GM21390 (cell line): ENCODE results near the gene DPP9.

Source experiments
- ATAC-seq: cut with Tn5 transposase; IDR thresholded peaks from one replicate; pipeline ENCODE4 v1.9.1; 2021; ENCODE audit not compliant: unreplicated experiment

DPP9 gene

DNA sequence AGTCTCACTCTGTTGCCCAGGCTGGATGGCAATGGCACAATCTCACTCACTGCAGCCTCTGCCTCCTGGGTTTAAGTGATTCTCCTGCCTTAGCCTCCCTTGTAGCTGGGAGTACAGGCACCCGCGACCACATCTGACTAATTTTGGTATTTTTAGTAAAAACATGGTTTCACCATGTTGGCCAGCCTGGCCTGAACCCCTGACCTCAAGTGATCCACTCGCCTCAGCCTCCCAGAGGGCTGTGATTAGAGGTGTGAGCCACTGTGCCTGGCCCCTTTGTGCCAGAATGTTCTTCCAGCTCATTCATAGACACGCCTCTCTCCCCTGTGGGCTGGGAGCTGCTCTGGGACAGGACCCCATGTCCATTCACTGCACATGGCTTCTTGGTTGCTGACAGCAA is 62.6 kb downstream of the DPP9 start:
- no peak for ATAC-seq

DNA sequence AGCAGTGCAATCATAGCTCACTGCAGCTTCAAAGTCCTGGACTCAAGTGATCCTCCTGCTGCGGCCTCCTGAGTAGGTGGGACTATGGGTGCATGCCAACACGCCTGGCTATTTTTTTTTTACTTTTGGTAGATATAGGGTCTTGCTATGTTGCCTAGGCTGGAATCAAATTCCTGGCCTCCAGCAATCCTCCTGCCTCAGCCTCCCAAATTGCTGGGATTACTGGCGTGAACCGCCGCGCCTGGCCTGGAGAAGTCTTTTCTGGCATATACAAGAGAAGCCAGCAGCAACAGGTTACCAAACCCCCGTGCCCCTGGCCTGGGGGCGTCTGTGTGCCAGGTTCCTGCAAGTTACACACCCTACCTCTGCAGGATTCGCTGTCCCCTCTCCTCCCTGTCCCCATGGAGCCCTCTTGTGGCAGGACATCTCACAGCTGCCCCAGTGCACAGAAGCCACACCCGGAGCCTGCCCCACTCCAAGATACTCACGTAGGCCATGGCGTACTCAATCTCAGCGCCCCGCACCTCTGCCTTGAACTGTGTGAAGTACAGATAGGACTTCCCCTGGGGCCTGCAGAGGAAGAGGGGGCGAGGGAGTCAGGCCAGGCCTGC is 63.4 kb downstream of the DPP9 start:
- no peak for ATAC-seq

DNA sequence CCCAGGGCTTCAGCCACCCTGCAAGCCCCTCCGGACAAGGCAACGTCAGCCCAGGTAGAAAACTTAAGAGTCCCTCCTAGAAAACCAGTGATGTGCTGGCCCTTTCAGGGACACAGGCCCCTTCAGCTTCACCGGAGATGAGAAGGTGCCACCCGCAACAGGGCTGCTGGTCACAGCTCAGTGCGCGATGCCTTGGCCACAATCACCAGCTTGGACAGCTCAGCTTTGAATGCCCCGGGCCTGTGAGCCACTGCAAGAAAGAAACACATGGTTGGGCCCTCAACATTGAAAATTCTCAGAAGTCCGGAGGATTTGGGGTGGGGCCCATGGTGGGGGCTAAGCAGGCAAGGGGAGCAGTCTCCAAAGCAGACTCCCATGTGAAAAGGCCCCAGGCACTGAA is 65.8 kb downstream of the DPP9 start:
- no peak for ATAC-seq

DNA sequence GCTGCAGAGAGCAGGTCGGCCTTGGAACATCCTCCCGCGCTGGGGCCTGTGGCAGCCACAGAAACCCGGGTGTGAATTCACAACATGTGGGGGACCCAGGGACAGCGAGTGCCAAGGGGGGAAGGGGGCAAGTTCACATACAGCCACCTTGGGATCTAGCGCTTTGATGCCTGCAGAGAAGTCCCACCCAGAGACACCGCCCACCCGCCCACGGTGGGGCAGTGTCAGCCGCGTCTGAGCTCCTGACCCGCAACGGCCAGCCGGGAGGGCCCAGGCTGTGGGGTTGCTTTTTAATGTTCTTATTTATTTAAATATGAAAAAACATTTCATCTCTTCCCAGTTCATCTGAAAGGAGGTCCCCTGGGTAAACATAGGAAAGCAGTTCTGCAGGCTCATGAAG is 66.4 kb downstream of the DPP9 start:
- ATAC-seq = no peak

DNA sequence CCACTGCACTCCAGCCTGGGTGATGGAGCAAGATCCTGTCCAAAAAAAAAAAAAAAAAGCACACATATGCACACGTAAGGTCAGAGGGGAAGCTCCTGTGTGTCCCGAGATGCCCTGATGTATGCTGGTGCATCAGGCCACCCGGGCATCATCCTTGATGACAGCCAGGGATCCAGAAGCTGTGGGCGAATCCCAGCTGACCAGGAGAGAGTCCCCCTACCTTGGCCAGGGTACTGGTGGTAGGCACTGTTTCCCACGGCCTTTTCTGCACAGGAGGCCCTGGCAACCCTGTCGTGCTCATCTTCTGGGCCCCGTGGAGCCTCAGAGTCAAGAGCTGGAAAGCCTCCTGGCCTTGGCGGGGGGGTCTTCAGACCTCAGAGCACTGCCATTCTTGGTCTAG is 67.5 kb downstream of the DPP9 start:
- no peak for ATAC-seq

DNA sequence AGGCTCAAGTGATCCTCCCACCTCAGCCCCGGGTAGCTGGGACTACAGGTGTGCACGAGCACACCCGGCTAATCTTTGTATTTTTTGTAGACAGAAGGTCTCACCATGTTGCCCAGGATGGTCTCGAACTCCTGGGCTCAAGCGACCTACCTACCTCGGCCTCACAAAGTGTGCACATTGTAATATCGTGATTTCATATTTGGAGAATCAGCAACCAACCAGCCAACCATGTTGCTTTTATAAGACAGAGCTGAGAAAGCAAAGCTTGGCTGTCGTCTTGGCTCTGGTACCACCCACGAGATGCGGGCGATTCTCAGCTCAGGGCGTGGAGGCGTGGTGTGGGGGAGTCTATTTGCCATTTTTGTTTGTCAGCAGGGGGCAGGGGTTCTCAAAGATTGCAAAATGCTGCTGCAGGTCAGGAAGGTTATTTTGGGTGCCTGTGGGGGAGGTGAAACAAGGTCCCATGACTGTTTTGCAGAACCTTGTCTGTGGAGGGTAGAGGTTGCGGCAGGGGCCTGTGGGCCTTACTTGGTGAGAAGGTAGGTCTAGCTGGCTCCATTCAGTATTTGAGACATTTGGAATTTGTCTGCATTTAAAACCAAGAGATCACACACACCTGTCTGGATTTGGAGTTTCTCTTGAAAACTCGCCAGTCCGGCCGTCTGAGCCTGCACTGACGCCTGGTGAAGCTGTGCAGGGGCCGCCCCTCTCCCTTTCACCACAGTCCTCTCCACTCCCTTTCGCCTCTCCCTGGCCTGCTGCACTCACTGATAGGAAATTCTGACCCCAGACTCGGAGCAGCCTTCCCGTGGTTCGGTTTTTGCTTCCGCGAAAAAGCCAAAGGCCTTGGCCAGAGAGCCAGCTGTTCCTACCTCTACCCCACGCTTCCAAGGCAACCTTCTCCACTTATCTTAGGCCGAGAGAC is 68.9 kb downstream of the DPP9 start:
- no peak for ATAC-seq

DNA sequence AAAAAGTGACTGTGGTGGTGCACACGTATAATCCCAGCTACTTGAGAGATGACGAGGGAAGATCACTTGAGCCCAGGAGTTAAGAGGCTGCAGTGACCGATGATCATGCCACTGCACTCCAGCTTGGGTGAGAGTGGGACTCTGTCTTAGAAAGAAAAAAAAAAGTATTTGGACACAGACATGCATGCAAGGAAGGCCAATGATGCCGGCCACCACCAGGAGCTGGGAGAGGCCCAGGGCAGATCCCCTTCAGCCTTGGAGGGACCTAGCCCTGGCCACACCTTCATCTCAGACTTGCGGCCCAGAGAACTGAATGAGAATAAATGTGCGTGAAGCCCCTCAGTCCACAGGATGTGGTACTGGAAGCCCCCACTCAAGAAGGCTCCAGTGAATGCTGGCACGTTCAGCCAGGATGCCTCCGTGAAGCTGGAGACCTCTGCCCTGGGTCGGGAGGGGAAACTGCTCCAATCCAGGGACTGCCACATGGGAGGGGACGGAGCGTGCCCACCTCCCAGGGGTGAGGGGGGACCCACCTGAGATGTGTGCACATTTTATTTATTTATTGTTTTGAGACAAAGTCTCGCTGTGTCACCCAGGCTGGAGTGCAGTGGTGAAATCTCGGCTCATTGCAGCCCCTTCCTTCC is 69.7 kb downstream of the DPP9 start:
- ATAC-seq = no peak

DNA sequence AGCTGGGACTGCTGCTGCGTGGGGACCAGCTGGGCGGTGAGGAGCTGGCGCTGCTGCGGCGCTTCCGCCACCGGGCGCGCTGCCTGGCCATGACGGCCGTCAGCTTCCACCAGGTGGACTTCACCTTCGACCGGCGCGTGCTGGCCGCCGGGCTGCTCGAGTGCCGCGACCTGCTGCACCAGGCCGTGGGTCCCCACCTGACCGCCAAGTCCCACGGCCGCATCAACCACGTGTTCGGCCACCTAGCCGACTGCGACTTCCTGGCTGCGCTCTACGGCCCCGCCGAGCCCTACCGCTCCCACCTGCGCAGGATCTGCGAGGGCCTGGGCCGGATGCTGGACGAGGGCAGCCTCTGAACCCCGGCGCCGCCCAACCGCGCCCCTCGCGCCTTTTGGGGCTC is 71.6 kb downstream of the DPP9 start:
- ATAC-seq = no peak

DNA sequence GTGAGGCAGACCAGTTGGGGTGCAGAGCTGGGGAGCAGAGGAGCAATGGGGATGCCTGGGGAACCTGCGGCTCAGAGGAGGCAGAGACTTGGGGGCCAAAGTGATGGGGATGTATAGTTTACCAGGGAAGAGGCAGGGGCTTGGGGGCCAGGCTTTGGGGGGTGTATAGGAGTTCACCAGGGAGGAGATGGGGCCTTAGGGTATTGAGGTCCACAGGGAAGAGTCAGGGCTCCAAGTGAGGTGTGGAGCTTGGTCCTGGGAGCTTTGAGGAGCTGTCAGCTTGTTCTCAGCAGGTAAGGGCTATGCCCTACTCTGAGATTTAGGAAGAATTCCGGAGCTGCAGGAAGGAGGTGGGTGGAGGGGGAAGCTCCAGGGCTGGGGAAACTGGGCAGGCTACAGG is 73.5 kb downstream of the DPP9 start:
- ATAC-seq = no peak

DNA sequence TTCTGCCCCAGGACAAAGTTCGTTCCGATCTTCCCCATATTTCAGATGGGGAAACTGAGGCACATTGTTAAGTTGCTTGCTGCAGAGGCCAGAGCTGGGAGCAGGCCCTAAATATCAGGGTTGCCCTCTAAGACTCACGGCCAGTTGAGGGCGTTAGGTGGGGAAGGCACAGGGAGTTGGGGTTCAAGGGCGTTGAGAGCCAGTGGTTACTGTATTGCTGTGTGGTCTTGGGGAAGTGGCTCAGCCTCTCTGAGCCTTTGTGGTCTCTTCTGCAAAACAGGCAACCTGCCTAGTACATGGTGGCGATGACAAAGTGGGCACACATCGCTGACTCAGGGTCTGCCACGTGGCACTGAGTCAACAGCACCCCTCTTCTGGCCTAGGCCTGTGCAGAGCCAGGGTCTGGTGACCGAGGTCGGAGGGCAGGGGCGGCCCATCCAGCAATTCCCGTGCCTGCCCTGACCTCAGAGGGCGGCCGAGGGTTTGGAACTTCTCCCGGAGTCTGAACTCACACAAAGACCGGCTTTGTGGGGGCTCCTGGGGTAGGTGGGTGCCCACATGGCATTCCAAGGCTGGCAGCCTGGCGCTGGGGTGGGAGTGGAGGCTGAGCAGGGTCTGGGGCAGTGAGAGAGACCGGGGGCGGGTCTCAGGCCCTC is 74.1 kb downstream of the DPP9 start:
- ATAC-seq = no peak

DNA sequence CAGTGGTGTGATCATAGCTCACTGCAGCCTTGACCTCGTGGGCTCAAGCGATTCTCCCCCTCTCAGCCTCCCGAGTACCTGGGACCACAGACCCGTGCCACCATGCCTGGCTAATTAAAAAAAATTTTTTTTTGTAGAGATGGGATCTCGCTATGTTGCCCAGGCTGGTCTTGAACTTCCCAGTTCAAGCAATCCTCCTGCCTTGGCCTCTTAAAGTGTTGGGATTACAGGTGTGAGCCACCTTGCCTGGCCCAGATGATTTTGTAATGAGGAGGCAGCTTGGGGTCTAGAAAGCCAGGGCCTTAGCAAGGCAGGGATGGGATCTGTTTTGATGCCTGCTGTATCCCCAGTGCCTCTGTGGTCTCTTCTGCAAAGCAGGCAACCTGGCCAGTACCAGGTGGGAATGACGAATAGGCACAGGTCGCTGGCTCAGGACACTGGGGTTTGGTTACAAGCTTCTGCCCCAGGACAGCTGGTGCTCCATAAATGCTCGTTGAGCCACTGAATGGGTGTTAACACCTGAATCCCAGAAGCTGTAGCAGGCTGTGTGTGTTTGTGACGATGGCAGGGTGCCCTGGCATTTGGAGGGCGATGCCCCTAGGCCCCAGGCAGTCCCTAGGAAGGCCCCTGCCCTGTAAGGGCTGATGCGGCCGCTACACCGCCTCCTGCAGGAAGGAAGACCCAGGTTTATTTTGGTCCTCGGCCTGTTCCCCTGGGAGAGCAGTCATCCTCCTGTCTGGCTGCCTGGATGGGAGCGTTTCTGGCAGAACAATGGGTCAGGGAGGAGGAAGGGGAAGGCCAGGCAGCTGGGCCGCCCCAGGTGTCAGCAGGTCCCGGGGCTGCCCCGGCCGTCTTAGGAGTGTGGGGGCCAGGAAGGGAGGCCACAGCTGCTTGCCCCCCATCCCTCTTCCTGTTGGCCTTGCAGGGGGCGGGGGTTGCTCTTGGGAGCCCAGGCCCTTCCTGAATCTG is 75.7 kb downstream of the DPP9 start:
- ATAC-seq = no peak

DNA sequence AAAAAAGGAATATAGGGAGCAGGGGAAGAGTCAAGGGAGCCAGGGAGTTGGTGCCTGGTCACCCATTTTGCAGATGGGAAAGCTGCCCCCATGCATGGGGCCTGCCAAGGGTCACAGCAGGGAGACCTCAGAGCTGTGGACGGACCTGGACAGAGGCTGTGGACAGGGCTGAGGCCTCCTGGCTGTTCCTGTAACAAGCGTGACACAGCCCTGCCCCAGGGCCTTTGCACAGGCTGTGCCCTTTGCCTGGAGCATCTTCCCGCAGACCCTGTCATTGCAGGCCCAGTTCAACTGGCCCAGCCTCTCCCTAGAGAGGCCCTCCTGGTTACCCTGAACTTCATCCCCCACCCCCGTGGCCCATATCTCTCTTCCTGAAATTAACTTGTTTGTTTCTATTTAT is 77.9 kb downstream of the DPP9 start:
- no peak for ATAC-seq

DNA sequence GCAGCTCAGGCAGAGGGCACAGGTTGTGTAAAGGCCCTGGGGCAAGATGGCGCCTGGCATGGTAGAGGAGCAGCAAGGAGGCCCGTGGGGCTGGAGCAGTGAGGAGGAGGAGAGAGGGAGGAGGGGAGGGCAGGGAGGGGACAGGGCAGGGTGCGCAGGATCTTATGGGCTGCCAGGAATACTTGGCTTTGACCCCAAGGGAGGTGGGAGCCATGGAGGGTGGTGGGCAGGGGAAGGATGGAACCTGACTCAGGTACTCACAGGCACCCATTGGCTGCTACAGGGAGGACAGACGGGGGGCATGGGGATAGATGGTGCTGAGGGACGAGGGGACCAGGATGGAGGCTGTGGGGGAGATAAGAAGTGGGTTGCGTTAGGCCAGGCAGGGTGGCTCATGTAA is 81.0 kb downstream of the DPP9 start:
- no peak for ATAC-seq

DNA sequence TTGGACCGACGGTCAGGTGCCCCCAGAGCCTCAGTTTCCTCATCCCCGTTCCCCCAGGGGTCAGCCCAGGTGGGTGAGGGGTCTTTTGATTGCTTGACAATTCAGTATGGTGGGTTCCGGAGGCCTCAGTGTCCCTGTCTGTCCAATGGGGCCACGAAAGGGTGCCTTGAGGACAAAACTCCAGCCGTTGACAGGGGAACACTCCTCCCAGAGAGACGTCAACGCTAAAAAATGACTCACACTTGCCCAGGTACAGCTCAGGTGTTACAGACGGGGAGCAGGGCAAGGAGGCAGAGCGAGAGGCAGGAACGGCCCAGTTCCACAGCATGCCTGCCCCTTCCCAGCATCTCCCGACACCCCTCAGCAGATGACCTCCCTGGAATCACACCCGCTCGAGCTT is 82.5 kb downstream of the DPP9 start:
- no peak for ATAC-seq

DNA sequence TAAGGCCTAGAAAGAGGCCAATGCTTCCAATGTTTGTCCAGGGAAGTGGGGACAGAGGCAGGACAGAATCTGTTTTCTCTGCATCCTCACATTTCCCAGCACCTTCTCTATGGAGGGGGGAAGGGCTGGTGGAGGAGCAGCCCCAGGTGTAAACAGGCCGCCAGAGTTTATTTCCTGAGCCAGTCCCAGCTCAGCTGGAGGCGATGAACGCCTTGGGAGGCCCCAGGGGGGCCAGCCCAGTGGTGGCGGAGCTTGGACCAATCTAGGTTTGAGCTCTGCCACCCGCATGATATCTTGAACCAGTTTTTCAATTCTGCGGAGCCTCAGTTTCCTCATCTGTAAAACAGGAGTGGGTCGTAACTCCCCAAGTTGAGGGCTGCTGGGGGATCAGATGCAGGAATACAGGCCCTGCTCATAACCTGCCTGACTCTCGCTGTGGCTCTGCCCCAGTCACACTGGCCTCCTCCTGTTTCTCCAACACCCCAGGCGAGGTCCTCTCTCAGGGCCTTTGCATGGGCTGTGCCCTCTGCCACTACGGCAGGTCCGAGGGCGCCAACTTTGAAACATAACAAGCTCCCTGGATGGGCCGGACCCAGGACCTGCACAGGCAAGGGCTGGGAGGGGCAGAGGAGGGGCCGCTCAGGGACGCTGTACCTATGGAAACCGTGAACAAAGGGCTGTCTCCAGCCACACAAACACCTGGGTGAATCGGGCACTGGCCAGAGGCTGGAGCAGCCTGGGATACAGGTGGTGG is 83.2 kb downstream of the DPP9 start:
- ATAC-seq = no peak

DNA sequence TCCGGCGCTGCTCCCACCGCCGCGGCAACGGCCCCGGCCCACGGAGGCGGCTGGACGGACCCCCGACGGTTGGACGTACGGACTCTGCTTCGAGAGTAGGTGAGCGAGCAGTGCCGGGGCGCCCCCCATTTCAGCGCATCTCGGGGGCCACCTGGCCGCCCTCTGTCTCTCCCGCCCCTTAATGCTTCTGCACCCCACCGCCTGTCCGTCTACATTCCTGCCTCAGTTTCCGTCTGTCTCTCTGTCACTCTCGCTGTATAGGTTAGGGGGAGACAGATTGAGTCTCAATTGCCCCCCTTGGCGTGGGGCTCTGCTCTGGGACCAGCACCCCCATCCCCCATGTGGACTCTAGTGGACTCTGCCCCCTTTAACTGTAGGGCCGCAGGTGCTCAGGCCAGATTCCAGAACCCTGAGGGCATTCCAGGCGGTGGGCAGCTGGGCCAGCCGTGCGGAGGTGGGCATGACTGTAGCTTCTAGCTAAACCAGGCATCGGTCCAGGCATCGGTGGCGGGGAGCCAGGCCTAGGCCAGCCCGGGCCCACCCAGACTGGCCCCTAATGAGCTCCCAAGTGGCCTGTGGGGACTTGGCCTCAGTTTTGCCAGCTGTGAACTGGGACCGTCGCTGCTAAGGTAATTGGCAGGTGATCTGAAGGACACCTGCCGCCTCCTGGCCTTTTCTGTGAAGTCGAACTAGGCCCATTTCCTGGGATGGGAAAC is 84.0 kb downstream of the DPP9 start:
- no peak for ATAC-seq

DNA sequence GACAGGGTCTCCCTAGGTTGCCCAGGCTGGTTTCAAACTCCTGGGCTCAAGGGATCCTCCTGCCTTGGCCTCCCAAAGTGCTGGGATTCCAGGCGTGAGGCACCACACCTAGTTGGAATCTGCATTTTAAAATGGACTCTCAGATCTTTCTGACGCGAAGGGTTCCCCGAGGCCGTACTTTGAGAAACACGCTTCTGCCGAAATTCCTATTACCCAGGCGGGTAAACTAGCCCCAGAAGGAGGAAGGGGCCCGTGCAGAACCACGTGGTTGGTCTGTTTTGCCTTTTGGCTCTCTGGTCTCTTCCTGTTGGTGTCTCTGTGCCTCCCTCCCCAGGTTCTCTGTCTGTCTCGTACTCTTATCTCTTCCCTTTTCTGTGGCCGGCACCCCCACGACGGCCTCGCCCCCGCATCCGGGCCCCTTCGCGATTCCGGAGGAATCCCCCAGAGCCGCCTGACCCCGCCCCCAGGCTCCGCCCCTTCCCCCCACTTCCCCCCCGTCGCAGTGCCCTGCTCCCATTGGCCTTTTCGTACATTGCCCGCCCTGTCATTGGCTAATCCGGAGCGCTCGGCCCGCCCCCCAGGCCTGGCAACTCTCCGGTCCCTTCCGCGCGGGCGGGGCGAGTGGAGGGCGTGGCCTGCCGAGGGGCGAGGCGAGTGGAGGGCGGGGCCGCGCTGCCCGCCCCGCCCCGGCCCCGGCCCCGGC is 84.7 kb downstream of the DPP9 start, which contains the start of gene TNFAIP8L1:
TSS of gene TNFAIP8L1 (plus strand) at position 689 of the 703 bp plus-strand sequence. CDS start 12,354 bp downstream, outside the sequence.
- ATAC-seq = peak; percentile 68

DNA sequence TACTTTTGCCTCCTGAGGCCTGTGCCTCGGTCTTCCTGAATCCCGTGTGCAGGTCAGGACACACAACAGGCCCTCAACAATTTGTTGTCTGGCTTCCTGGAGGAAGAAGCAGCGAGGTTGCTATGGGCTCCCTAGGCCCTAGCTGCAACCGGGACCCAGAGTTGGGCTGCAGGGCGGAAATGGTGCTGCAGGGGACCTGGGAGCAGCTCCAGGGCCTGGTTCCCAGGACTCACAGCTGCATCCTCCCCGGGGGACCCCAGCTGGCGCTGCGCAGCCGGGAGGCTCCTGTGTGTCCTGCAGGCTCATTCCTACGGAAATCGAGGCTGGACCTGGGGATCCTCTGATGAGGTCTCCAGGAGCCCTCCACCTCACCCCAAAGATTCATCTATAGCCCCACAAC is 85.3 kb downstream of the DPP9 start:
- no peak for ATAC-seq
